K562 (cell line): Measurements from ENCODE around the gene VPS4A. TPM values are rescaled to one million over a fixed set of nuclear protein-coding genes. Genes with fewer than 3 reads are reported as not detected.

ENCODE experiments used
- ATAC-seq: fragments of 200-7000 bp; cut with Tn5 transposase; 3 replicates; pipeline ENCODE4 v1.9.1; 2020; ENCODE audit warnings: moderate library complexity
- BruUV-seq: library from RNA; stranded (reverse); fragments of 400-500 nt; replicated peaks from 2 replicates; lab custom pipeline; 2021; lab: Mats Ljungman, UMichigan
- CTCF ChIA-PET: fragments of 300-600 bp; formaldehyde crosslinking; extraction: SDS; loops from one replicate; lab custom pipeline; 2021; ENCODE audit warnings: low intra/inter-chr PET ratio; lab: Yijun Ruan, JAX
- POLR2A ChIA-PET: fragments of 300-600, 350-650 bp; sonication (Branson Sonifier 250); formaldehyde crosslinking; extraction: SDS; loops from one replicate; lab custom pipeline; 2021; ENCODE audit warnings: antibody characterized with exemption, inconsistent platforms; lab: Yijun Ruan, JAX
- DNase-seq, 4 experiments: peaks; one replicate each; pipeline versions ENCODE4 v3.0.0 to v3.0.0-alpha.2; 2011 to 2018; ENCODE audit warnings: low spot score in 3 of 4, mixed read lengths in 3 of 4; ENCODE audit errors: extremely low read depth in 1 of 4
- FAIRE-seq: peaks from 2 replicates; lab custom pipeline; 2011; peaks lifted over from hg19 to GRCh38; lab: Jason Lieb, UNC
- H2AFZ ChIP-seq: 2 replicates; pipeline ENCODE4 v1.6.0; 2011; ENCODE audit warnings: low read depth, low read length, control low read depth, inconsistent platforms
- H3K27ac ChIP-seq: fragments of 200-600 bp; 3 replicates; pipeline ENCODE4 v1.8.0; 2011; ENCODE audit warnings: low read depth, mild to moderate bottlenecking, control low read depth, inconsistent platforms, low read length, moderate library complexity, mixed read lengths; ENCODE audit errors: extremely low read depth
- H3K27me3 ChIP-seq, 2 experiments: fragments of 300-600 bp in 1 of 2; 2 replicates in 1 of 2; 3 replicates in 1 of 2; pipeline versions ENCODE4 v1.6.0 to v1.8.0; 2011; ENCODE audit warnings: inconsistent platforms in 2 of 2, low read length in 2 of 2, mild to moderate bottlenecking in 1 of 2, mixed read lengths in 1 of 2, moderate library complexity in 1 of 2; ENCODE audit not compliant: control insufficient read depth in 2 of 2, insufficient read depth in 2 of 2
- H3K36me3 ChIP-seq: fragments of 300-600 bp; 3 replicates; pipeline ENCODE4 v1.8.0; 2011; ENCODE audit warnings: mild to moderate bottlenecking, low read length, inconsistent platforms; ENCODE audit not compliant: control insufficient read depth, insufficient read depth
- H3K4me1 ChIP-seq, 2 experiments: fragments of 200-600 bp in 1 of 2; replicated peaks in 1 of 2; 2 replicates in 1 of 2; 3 replicates in 1 of 2; pipeline versions ENCODE4 v1.5.1 to v1.8.0; 2011; ENCODE audit warnings: inconsistent platforms in 2 of 2, low read length in 2 of 2, mild to moderate bottlenecking in 1 of 2, mixed read lengths in 1 of 2, moderate library complexity in 1 of 2; ENCODE audit not compliant: control insufficient read depth in 2 of 2, insufficient read depth in 2 of 2
- H3K4me2 ChIP-seq: 2 replicates; pipeline ENCODE4 v1.6.1; 2011; ENCODE audit warnings: low read length, control low read depth, inconsistent platforms, mixed read lengths; ENCODE audit not compliant: insufficient read depth
- H3K4me3 ChIP-seq: fragments of 200-600 bp; sonication (generic), shearing (Covaris generic); 2 replicates; pipeline ENCODE4 v1.5.1; 2016; ENCODE audit warnings: control low read depth, inconsistent platforms
- H3K79me2 ChIP-seq: fragments of 200-600 bp; 3 replicates; pipeline ENCODE4 v1.8.0; 2011; ENCODE audit warnings: low read length, inconsistent platforms; ENCODE audit not compliant: control insufficient read depth, insufficient read depth
- H3K9ac ChIP-seq, 2 experiments: 2 replicates each; pipeline versions ENCODE4 v1.6.0 to v1.6.1; 2011; ENCODE audit warnings: low read depth in 2 of 2, low read length in 2 of 2, control low read depth in 1 of 2, inconsistent platforms in 1 of 2, mild to moderate bottlenecking in 1 of 2, mixed read lengths in 1 of 2; ENCODE audit not compliant: insufficient read depth in 1 of 2
- H3K9me1 ChIP-seq: one replicate; pipeline ENCODE4 v1.6.0; 2011; ENCODE audit warnings: inconsistent platforms, mild to moderate bottlenecking, low read length, moderate library complexity; ENCODE audit not compliant: control insufficient read depth, insufficient read depth
- H3K9me3 ChIP-seq: replicated peaks from 2 replicates; pipeline ENCODE4 v1.5.1; 2011; ENCODE audit warnings: low read depth, low read length, inconsistent platforms; ENCODE audit not compliant: control insufficient read depth, insufficient read depth
- H4K20me1 ChIP-seq: replicated peaks from 2 replicates; pipeline ENCODE4 v1.6.1; 2011; ENCODE audit warnings: low read length, inconsistent platforms, mixed read lengths; ENCODE audit not compliant: control insufficient read depth, insufficient read depth
- CHD4 ChIP-seq: fragments of 200-600 bp; sonication (generic); IDR thresholded peaks from 3 replicates; pipeline ENCODE4 v1.6.1; 2012; ENCODE audit warnings: low read depth, mild to moderate bottlenecking, mixed read lengths, low read length, inconsistent platforms; ENCODE audit not compliant: insufficient read depth, insufficient replicate concordance, poor library complexity, severe bottlenecking
- COPS2 ChIP-seq: fragments of 450-650 bp; conservative IDR thresholded peaks from 2 replicates; pipeline ENCODE4 v1.6.1; 2016; ENCODE audit warnings: mild to moderate bottlenecking, moderate library complexity
- FOXJ2 ChIP-seq: fragments of 200-800 bp; sonication (Bioruptor generic); IDR thresholded peaks from 2 replicates; pipeline ENCODE4 v1.6.1; 2016; ENCODE audit warnings: missing genetic modification characterization, missing compliant biosample characterization
- HINFP ChIP-seq: fragments of 450-650 bp; conservative IDR thresholded peaks from 2 replicates; pipeline ENCODE4 v1.6.1; 2016; ENCODE audit warnings: missing genetic modification characterization, low read depth, mild to moderate bottlenecking, control low read depth, missing compliant biosample characterization
- POLR2H ChIP-seq: IDR thresholded peaks from 2 replicates; pipeline ENCODE4 v1.6.1; 2016; ENCODE audit warnings: missing genetic modification characterization, low read depth, mild to moderate bottlenecking, control low read depth, missing compliant biosample characterization, moderate library complexity
- TFAM ChIP-seq: fragments of 250-450 bp; sonication (Bioruptor Pico); conservative IDR thresholded peaks from 2 replicates; pipeline ENCODE4 v1.5.0; 2021; ENCODE audit warnings: mild to moderate bottlenecking, moderate library complexity
- TRIM24 ChIP-seq, 2 experiments: fragments of 450-650 bp; IDR thresholded peaks; 2 replicates each; pipeline ENCODE4 v1.6.1; 2016
- USF1 ChIP-seq: sonication (generic); formaldehyde crosslinking; IDR thresholded peaks from 2 replicates; pipeline ENCODE4 v1.9.0; 2022; ENCODE audit warnings: mild to moderate bottlenecking, missing genetic modification reagents
- ZC3H11A ChIP-seq: IDR thresholded peaks from 2 replicates; pipeline ENCODE4 v1.6.1; 2012; ENCODE audit warnings: low read depth, low read length, improper control_type of control experiment
- ZNF717 ChIP-seq: fragments of 250-450 bp; sonication (Bioruptor Pico); IDR thresholded peaks from 2 replicates; pipeline ENCODE4 v1.5.0; 2021
- WGBS: fragments of 100-300 bp; shearing (Covaris generic); methylation state at CpG from one replicate; pipeline ENCODE4 v1.1.6; 2016; ENCODE audit warnings: low coverage, mixed read lengths; ENCODE audit not compliant: insufficient coverage; ENCODE audit errors: missing lambda C conversion rate; 5-methylcytosine and 5-hydroxymethylcytosine counted together
- in situ Hi-C: fragments of 300-500 bp; cut with MboI; formaldehyde crosslinking; loops from 4 replicates; pipeline ENCODE4 v1.15.0; 2018; ENCODE audit warnings: inconsistent platforms, mixed read lengths
- intact Hi-C: fragments of 100-400 bp; cut with micrococcal nuclease; formaldehyde crosslinking; loops from 2 replicates; pipeline ENCODE4 v1.14.2; 2022
- polyA plus RNA-seq, 8 experiments: library from polyadenylated mRNA; depleted of rRNA in 4 of 8; stranded (reverse) in 5 of 8; unstranded in 3 of 8; fragments of >200 nt; fragmentation: Nextera tagmentation in 2 of 8; fragmentation: Illumina TruSeq in 1 of 8; extraction: Ambion mirVana in 2 of 8; extraction: Trizol in 1 of 8; gene quantifications; 2 replicates each; pipeline versions ENCODE4 v1.2.1 to v1.2.3, GENCODE V29; 2011 to 2014; ENCODE audit warnings: inconsistent platforms in 1 of 8, missing spikeins in 1 of 8
- total RNA-seq, 7 experiments: library from RNA; depleted of rRNA in 6 of 7; stranded (reverse); fragments of >200 nt in 6 of 7; fragmentation: Illumina TruSeq in 2 of 7; extraction: Trizol in 2 of 7; gene quantifications; 2 replicates each; pipeline versions ENCODE4 v1.2.1 to v1.2.3, GENCODE V29; 2011 to 2021; ENCODE audit warnings: low replicate concordance in 1 of 7

VPS4A gene
- total and polyA plus RNA-seq, 9 of the 15 experiments (the other 6 are each of a cell fraction or from before 2014, with no cell fraction given): 7.6 to 45.4 (median 29.9) TPM

- Histone ChIP-seq H3K9ac (0 out of 4 replicates have a peak overlapping the region, but pooled peaks of 1 of the 2 experiments have one; percentile 21), H3K9me1 (no peaks in the 10 kb centered on the region), H3K36me3 (peaks cover 71% of the 10 kb centered on the region; the same call in 2 of the 3 replicates), H3K9me3 (no peaks in the 10 kb centered on the region), H3K4me2 (no peak overlapping the region), H3K27me3 (no peaks in the 10 kb centered on the region), H3K4me3 (no peak overlapping the region), H3K79me2 (peaks cover 40% of the 10 kb centered on the region), H3K27ac (no peak overlapping the region), H3K4me1 (peaks cover 3 to 15% of the 10 kb centered on the region in 2 experiments; a peak in 2 of 5 replicates), H4K20me1 (0 out of 2 replicates have a peak, but pooled peaks cover 3% of the 10 kb centered on the region), H2AFZ (no peak overlapping the region)
- WGBS: 94% methylated on average over 16 of the region's 30 CpGs
- no peak for DNase-seq
- FAIRE-seq: no peak
- in situ Hi-C loops (no loop called here), intact Hi-C loops (no loop called here)
- no peak for ATAC-seq
- TF ChIP-seq POLR2H (no peak), USF1 (CRISPR knock-in tag) (no peak), ZNF717 (CRISPR knock-in tag) (no peak), CHD4 (no peak), COPS2 (no peak), FOXJ2 (no peak), HINFP (no peak), ZC3H11A (no peak), TRIM24 (IDR thresholded peaks at IDR 0.05) (no peak), TFAM (no peak)
- ChIA-PET POLR2A (interaction anchor here (0.6 to 5.5 kb wide), 2 partner anchors 13 to 131 kb away, joined by 3 to 51 read pairs; partner anchors contain the start of gene PDF), CTCF (no interaction called here)
- BruUV-seq: no TSS peak
These were observed 4.5 kb downstream of the VPS4A start for GRCh38 chr16:69315486-69316311.
